Osteoblast (primary cell): Measurements from ENCODE around the gene HS2ST1. TPM values are rescaled to one million over a fixed set of nuclear protein-coding genes. Genes with fewer than 3 reads are reported as not detected.

Source experiments
- DNase-seq: peaks from one replicate; pipeline ENCODE4 v3.0.0; 2011; ENCODE audit warnings: low spot score, mixed read lengths; ENCODE audit not compliant: insufficient read length; ENCODE audit errors: missing footprints
- H2AFZ ChIP-seq: 2 replicates; pipeline ENCODE4 v1.6.0; 2011; ENCODE audit warnings: mild to moderate bottlenecking, low read length
- H3K27ac ChIP-seq: 2 replicates; pipeline ENCODE4 v1.5.1; 2011; ENCODE audit warnings: mild to moderate bottlenecking, low read depth, low read length, moderate library complexity
- H3K27me3 ChIP-seq: 2 replicates; pipeline ENCODE4 v1.6.0; 2012; ENCODE audit warnings: mild to moderate bottlenecking, control low read depth, inconsistent platforms, low read length, moderate library complexity; ENCODE audit not compliant: insufficient read depth
- H3K36me3 ChIP-seq: 2 replicates; pipeline ENCODE4 v1.5.1; 2011; ENCODE audit warnings: mild to moderate bottlenecking, low read length, control low read depth, moderate library complexity; ENCODE audit not compliant: insufficient read depth
- H3K4me1 ChIP-seq: 2 replicates; pipeline ENCODE4 v1.5.1; 2011; ENCODE audit warnings: mild to moderate bottlenecking, low read length, control low read depth, moderate library complexity; ENCODE audit not compliant: insufficient read depth
- H3K4me2 ChIP-seq: 2 replicates; pipeline ENCODE4 v1.6.0; 2011; ENCODE audit warnings: mild to moderate bottlenecking, low read length; ENCODE audit not compliant: insufficient read depth
- H3K4me3 ChIP-seq: fragments of 200-600 bp; sonication (generic); 3 replicates; pipeline ENCODE4 v1.5.1; 2012; ENCODE audit warnings: mild to moderate bottlenecking, low read length, inconsistent platforms; ENCODE audit not compliant: insufficient read depth
- H3K79me2 ChIP-seq: 2 replicates; pipeline ENCODE4 v1.6.0; 2012; ENCODE audit warnings: mild to moderate bottlenecking, low read length, control low read depth, inconsistent platforms; ENCODE audit not compliant: insufficient read depth
- H3K9me3 ChIP-seq: 2 replicates; pipeline ENCODE4 v1.5.1; 2011; ENCODE audit warnings: low read depth, low read length, control low read depth
- H4K20me1 ChIP-seq: 2 replicates; pipeline ENCODE4 v1.6.0; 2012; ENCODE audit warnings: mild to moderate bottlenecking, low read length, control low read depth; ENCODE audit not compliant: insufficient read depth
- CTCF ChIP-seq: IDR thresholded peaks from 2 replicates; pipeline ENCODE4 v1.5.1; 2011; ENCODE audit warnings: mild to moderate bottlenecking, low read depth, low read length, moderate library complexity; ENCODE audit errors: extremely low read depth
- total RNA-seq: library from RNA; depleted of rRNA; stranded (reverse); fragments of >200 nt; gene quantifications from 2 replicates; pipeline ENCODE4 v1.2.3, GENCODE V29; 2012

The HS2ST1 gene
- total RNA-seq, 1 donor: 20.3 TPM

- H4K20me1 ChIP-seq: no peaks in the 10 kb centered on the region
Measured at GRCh38 chr1:87091425-87091824, 177.0 kb downstream of the HS2ST1 start.

GRCh38 chr1:87092846-87093245, 178.4 kb downstream of the HS2ST1 start:
- no peaks in the 10 kb centered on the region for H4K20me1 ChIP-seq
- H3K4me1 ChIP-seq: no peaks in the 10 kb centered on the region
- H2AFZ ChIP-seq: no peak overlapping the region
- H3K4me3 ChIP-seq: no peak overlapping the region
- no peak overlapping the region for H3K27ac ChIP-seq
- no peaks in the 10 kb centered on the region for H3K9me3 ChIP-seq
- H3K27me3 ChIP-seq: no peaks in the 10 kb centered on the region
- DNase-seq: no peak
- H3K36me3 ChIP-seq: no peaks in the 10 kb centered on the region
- H3K4me2 ChIP-seq: no peak overlapping the region
- TF ChIP-seq CTCF: no peak
- H3K79me2 ChIP-seq: no peaks in the 10 kb centered on the region

More at GRCh38 chr1:87091425-87091824, 177.0 kb downstream of the HS2ST1 start:
- Histone ChIP-seq H2AFZ (no peak overlapping the region), H3K36me3 (no peaks in the 10 kb centered on the region), H3K4me3 (no peak overlapping the region), H3K4me2 (no peak overlapping the region), H3K27ac (no peak overlapping the region), H3K4me1 (no peaks in the 10 kb centered on the region), H3K9me3 (no peaks in the 10 kb centered on the region), H3K79me2 (no peaks in the 10 kb centered on the region), H3K27me3 (no peaks in the 10 kb centered on the region)
- DNase-seq: no peak
- no peak for TF ChIP-seq CTCF

- Histone ChIP-seq H3K79me2 (no peaks in the 10 kb centered on the region), H3K4me3 (no peak overlapping the region), H3K27me3 (no peaks in the 10 kb centered on the region), H2AFZ (no peak overlapping the region), H3K36me3 (no peaks in the 10 kb centered on the region), H3K27ac (no peak overlapping the region), H3K4me1 (no peaks in the 10 kb centered on the region), H3K9me3 (no peaks in the 10 kb centered on the region), H3K4me2 (no peak overlapping the region), H4K20me1 (no peaks in the 10 kb centered on the region)
- DNase-seq: no peak
- TF ChIP-seq CTCF: no peak
Measured at GRCh38 chr1:87093286-87093685, 178.9 kb downstream of the HS2ST1 start.

- DNase-seq: no peak
- H4K20me1 ChIP-seq: no peaks in the 10 kb centered on the region
- no peak for TF ChIP-seq CTCF
- H3K4me3 ChIP-seq: no peak overlapping the region
- H3K27me3 ChIP-seq: no peaks in the 10 kb centered on the region
- no peaks in the 10 kb centered on the region for H3K4me1 ChIP-seq
- H3K27ac ChIP-seq: no peak overlapping the region
- no peak overlapping the region for H2AFZ ChIP-seq
- H3K4me2 ChIP-seq: no peak overlapping the region
- H3K9me3 ChIP-seq: no peaks in the 10 kb centered on the region
- H3K36me3 ChIP-seq: no peaks in the 10 kb centered on the region
- no peaks in the 10 kb centered on the region for H3K79me2 ChIP-seq
Measured at GRCh38 chr1:87094238-87094637, 179.8 kb downstream of the HS2ST1 start.
